ENCODE results near the gene CMC4.
A peak's percentile ranks its signal among the peaks of the same experiment; 100 is the strongest.

- TF ChIP-seq CTCF (IDR thresholded peaks at IDR 0.05 in 4 of 5, conservative IDR thresholded peaks at IDR 0.05 in 1 of 5) (no peak), POLR2A (IDR thresholded peaks at IDR 0.05) (peak; percentile 74)
These were observed 44.0 kb downstream of the CMC4 start, which contains the start of gene FUNDC2 for GRCh38 chrX:155026727-155027508.

All from gastrocnemius medialis (tissue), 4 donors.